ENCODE measurements around the gene CNPY1.

The CNPY1 gene

GRCh38 chr7:155509725-155510551 lies 36.4 kb downstream of the CNPY1 start:
- peak; percentile 30 for DNase-seq

GRCh38 chr7:155509359-155509724 lies 37.0 kb downstream of the CNPY1 start:
- no peak for DNase-seq

GRCh38 chr7:155508376-155509358 lies 37.7 kb downstream of the CNPY1 start:
- no peak for DNase-seq

DNA sequence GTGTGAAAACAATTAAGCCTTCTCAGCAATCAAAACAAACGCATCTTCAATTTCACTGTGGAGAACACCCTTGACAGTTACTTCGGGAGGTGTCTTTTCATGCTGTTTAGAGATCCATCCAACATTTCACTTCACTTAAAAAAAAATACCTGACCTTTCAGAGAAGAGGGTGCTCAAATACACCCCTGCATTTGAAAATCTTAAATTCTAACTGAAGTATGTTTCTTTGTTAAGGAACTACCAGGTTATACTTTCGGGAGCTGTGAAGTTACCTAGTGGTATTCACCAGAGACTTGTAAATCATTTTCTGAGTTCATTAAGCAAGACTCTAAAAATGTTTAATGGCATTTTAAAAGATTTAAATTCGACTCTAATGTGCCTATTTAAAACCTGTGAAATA lies 38.8 kb downstream of the CNPY1 start:
- DNase-seq = no peak

- no peak for DNase-seq
Measured at GRCh38 chr7:155506854-155507337, 39.5 kb downstream of the CNPY1 start.

DNA sequence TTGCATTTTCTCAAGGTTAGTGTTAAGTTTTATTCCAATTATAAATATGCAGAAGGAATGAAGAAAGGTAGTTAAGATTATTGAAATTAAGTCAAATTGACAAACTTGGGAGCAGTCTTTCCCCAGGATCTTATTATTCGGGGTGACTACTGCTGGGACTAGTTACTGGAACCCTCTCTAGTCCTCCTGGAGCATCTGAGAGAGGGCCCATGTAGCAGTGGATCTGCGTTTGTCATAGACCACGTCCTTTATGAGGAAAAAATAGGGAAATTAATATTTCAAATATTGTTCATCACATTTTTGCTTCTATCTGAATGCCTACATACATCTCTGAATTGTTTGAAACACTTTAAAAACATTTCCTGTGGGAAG lies 41.0 kb downstream of the CNPY1 start:
- no peak for DNase-seq

DNA sequence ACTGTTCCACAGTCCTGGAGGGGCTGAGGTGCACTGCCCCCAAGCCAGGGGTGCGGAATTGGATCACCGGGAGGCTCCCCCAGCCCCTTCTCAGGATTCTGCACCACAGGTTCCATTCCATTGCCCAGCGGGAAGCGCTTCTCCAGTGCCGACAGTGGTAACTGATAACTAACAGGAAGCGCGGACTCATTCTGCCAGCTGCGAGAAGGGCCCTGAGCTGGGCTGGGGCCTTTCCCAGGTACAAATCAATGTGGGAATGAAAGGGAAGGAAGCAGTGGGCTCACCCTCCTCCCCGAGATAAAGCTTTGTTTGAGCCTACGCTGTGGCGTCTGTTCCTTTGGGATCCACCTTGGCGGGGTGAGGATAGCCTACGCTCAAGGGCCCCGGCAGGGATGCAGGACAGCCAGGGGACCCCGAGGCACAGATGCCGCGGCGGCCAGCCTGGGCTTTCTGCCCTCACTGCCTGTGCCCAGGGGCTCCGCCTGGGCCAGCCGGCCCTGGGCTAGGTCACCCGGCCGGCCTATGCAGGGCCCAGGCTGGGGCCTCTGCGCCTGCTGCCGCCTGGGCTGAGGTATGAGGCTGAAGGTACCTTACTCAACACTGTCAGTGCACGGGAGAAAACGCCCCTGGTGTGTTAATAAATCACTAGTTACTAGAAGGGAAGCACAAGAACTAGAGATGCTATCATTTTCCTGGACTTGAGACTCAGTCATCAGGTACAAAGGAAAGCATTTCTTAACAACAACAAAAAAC lies 49.0 kb downstream of the CNPY1 start:
- no peak for DNase-seq

GRCh38 chr7:155496267-155497005 lies 49.9 kb downstream of the CNPY1 start:
- DNase-seq = no peak

GRCh38 chr7:155495440-155496248 lies 50.7 kb downstream of the CNPY1 start:
- no peak for DNase-seq

GRCh38 chr7:155494551-155494950 lies 51.8 kb downstream of the CNPY1 start:
- DNase-seq = no peak

DNA sequence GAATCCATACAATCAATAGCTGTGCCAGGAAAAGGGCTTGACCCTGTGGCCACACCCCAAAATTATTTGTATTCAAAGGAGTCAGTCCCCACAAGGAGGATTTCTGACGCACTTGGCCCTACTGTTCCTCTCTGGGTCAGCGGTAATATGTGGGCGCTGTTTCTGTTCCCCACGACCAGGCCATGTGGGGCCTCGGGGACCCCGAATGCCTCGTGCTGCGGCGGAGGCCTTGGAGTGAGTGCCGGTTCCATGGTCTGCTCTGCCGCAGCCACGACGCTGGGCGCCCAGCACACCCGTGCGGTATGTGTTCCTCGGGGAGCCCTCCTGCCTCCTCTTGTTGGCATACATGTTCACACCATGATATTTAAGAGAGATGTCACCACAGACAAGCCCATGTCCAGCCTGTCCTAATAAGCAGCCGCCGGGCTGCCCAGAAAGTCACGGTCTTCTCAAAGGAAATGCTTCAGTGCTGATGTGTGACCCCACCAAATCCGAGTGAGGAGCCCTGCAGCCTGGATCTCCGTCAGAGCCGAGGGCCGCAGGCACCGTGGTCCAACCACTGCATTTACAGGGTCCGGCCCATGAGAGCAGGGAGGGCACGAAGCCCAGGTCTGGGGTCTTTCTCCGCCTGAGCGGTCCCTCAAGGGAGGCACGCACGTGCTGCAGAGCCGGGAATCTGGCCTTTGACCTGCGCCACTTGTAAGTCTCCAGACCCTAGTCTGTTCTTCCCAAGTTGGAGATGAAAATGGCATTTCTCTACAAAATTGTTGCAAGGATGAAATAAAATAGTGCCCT lies 52.4 kb downstream of the CNPY1 start:
- DNase-seq = no peak

GRCh38 chr7:155491812-155492211 lies 54.5 kb downstream of the CNPY1 start:
- no peak for DNase-seq

GRCh38 chr7:155490697-155491628 lies 55.4 kb downstream of the CNPY1 start:
- no peak for DNase-seq

DNA sequence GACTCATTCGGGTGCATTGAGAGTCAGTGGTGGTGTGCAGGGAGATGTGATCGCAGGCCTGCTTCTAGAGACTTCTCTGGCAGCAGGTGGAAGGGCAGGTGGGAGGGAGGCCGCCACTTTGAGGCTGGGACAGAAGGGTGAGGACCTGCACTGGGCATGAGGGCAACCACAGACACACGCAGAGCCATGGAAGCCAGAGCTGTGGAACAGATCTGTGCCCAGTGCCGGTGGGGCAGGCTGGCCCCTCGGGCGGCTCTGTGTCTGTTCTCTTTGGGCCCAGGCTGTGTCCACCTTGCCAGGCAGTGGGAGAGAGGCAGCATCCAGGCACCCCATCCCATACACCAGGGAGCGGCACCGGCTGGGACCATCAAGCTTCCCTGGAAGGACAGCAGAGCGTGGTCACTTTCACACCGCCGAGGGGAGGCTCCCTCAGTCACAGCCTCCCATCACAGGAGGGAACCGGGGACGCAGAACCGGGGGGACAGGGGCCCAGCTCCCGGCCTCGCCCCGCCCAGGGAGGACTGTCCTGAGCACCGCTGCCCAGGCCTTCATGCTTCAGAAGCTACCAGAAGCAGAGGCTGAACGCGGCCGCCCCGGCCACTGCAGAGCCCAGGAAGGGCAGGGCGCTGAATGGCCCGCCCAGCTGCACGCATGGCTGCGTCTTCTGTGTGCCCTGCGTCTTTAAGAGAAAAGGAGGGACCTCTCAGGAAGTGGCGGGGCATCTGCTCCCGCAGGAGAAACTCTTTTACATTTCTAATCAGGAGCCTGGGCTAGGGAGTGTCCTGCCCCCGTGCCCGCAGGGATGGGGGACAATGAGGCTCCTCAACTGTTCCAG lies 56.3 kb downstream of the CNPY1 start:
- DNase-seq = no peak

GRCh38 chr7:155489158-155489840 lies 57.1 kb downstream of the CNPY1 start:
- DNase-seq = no peak

DNA sequence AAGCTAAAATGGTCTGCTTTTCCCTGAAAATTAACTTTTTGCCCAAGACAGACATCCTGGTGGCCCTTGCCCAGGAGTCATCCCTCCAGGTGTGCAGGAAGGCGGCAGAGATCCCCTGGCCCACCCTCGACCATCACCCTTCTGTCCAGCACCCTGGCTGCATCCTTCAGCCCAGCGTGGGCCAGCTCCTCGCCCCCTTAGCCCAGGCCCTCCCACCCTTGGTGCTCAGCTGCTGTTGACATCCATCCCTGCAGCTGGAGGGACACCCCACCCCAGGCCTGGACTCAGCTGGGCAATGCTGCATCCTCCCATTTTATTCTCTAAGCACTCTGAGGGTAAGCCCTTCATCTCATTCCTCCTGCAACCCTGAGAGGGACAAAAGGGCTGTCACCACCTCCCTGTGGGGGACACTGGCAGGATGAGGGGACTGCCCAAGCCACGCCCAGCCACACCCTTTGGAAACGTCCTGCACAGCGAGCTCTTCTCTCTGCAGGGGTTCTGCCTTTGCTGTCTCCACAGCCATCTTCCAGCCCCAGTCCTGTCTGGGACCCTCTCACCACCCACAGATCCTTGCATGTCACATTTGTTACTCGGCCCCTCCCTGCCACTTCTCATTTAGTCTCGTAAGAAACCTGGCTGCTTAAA lies 57.8 kb downstream of the CNPY1 start:
- no peak for DNase-seq

All from activated effector memory CD4-positive, alpha-beta T cell treated with anti-CD3 and anti-CD28 coated beads, Interleukin-2, amount 50 U/mL, for 16 hours (primary cell).